Measurements from ENCODE around the gene KCNC2.

GRCh38 chr12:74999474-74999873, 210.2 kb downstream of the KCNC2 start:
- TF ChIP-seq CTCF (IDR thresholded peaks at IDR 0.05) (no peak), POLR2A (IDR thresholded peaks at IDR 0.05) (no peak)
